Keratinocyte (primary cell): Measurements from ENCODE around the gene CLCN7.

Experiments
- CTCF ChIP-seq, 3 experiments: IDR thresholded peaks in 1 of 3; conservative IDR thresholded peaks in 1 of 3; optimal IDR thresholded peaks in 1 of 3; 2 replicates in 2 of 3; 3 replicates in 1 of 3; pipeline versions ENCODE3 to v1.5.1; 2011; ENCODE audit warnings: low read length in 3 of 3, mild to moderate bottlenecking in 3 of 3, moderate library complexity in 2 of 3, control low read depth in 1 of 3, inconsistent platforms in 1 of 3; ENCODE audit not compliant: insufficient read depth in 2 of 3; ENCODE audit errors: extremely low read depth in 1 of 3
- EZH2 ChIP-seq: IDR thresholded peaks from one replicate; pipeline ENCODE4 v1.6.1; 2012; ENCODE audit warnings: inconsistent platforms, mild to moderate bottlenecking, low read length, moderate library complexity

GRCh38 chr16:1450218-1450617 lies 24.6 kb downstream of the CLCN7 start:
- no peak for TF ChIP-seq CTCF (optimal IDR thresholded peaks at IDR 0.05 in 1 of 3, IDR thresholded peaks at IDR 0.05 in 1 of 3, conservative IDR thresholded peaks at IDR 0.05 in 1 of 3; ENCODE audit: extremely low read depth in 1 of 3, insufficient read depth in 2 of 3, low read length in 3 of 3)
- no peak for TF ChIP-seq EZH2
